Lung microvascular endothelial cell (primary cell): Measurements from ENCODE around the gene RAB4A. TPM values are rescaled to one million over a fixed set of nuclear protein-coding genes. Genes with fewer than 3 reads are reported as not detected.
"Not testable (repeated sequence)": the region's sequence is repeated elsewhere in the genome, so short reads cannot be mapped to it uniquely, and the experiment has no call there.

Source experiments
- DNase-seq, 2 donors: peaks; one replicate each; pipeline versions ENCODE4 v3.0.0 to v3.0.0-alpha.2; 2010; ENCODE audit warnings: low read depth in 2 of 2
- total RNA-seq: library from RNA; depleted of rRNA; stranded (reverse); fragments of >200 nt; gene quantifications from 2 replicates; pipeline ENCODE4 v1.2.1, GENCODE V29; 2014

RAB4A gene
- total RNA-seq, 1 donor from 2014 or later: 15.7 TPM

- DNase-seq: peak; percentile 27 to 29
Observed at GRCh38 chr1:229271448-229272159, 693 bp downstream of the RAB4A start.

- DNase-seq: peak; percentile 29
Observed at GRCh38 chr1:229272164-229273158, 1.6 kb downstream of the RAB4A start.

GRCh38 chr1:229273507-229274232 is 2.8 kb downstream of the RAB4A start:
- DNase-seq: peak; percentile 28 to 30

- DNase-seq: no peak
Observed at GRCh38 chr1:229275005-229275404, 4.1 kb downstream of the RAB4A start.

- no peak for DNase-seq
Observed at GRCh38 chr1:229278120-229278741, 7.3 kb downstream of the RAB4A start.

- DNase-seq: no peak
Observed at GRCh38 chr1:229279242-229279641, 8.3 kb downstream of the RAB4A start.

- no peak for DNase-seq
Observed at GRCh38 chr1:229280037-229280828, 9.3 kb downstream of the RAB4A start.

GRCh38 chr1:229280921-229281320 is 10.0 kb downstream of the RAB4A start:
- DNase-seq: no peak

GRCh38 chr1:229281339-229281926 is 10.5 kb downstream of the RAB4A start:
- no peak for DNase-seq

GRCh38 chr1:229282295-229282823 is 11.4 kb downstream of the RAB4A start:
- no peak for DNase-seq

GRCh38 chr1:229283183-229283611 is 12.3 kb downstream of the RAB4A start:
- DNase-seq: no peak

- no peak for DNase-seq
Observed at GRCh38 chr1:229284887-229285286, 14.0 kb downstream of the RAB4A start.

GRCh38 chr1:229285440-229285839 is 14.5 kb downstream of the RAB4A start:
- no peak for DNase-seq

- DNase-seq: peak in 1 of 2 donors; percentile 44
Observed at GRCh38 chr1:229286099-229286766, 15.3 kb downstream of the RAB4A start.

GRCh38 chr1:229287267-229287666 is 16.4 kb downstream of the RAB4A start:
- DNase-seq: no peak

GRCh38 chr1:229288516-229288915 is 17.6 kb downstream of the RAB4A start:
- DNase-seq: no peak

GRCh38 chr1:229291686-229292085 is 20.8 kb downstream of the RAB4A start:
- not testable (repeated sequence) for DNase-seq

- DNase-seq: no peak
Observed at GRCh38 chr1:229293528-229294204, 22.8 kb downstream of the RAB4A start.

- DNase-seq: no peak
Observed at GRCh38 chr1:229295745-229296144, 24.8 kb downstream of the RAB4A start.
